GM12873 (cell line): ENCODE data around the gene LIME1.

Experiments used
- TF ChIP-seq, protein P1 (sequence below): IDR thresholded peaks from 2 replicates; pipeline ENCODE4 v1.5.1; 2012; ENCODE audit warnings: low read depth, mild to moderate bottlenecking, moderate library complexity, low read length, control low read depth; ENCODE audit not compliant: insufficient read depth; ENCODE audit errors: missing control alignments

LIME1 gene

DNA sequence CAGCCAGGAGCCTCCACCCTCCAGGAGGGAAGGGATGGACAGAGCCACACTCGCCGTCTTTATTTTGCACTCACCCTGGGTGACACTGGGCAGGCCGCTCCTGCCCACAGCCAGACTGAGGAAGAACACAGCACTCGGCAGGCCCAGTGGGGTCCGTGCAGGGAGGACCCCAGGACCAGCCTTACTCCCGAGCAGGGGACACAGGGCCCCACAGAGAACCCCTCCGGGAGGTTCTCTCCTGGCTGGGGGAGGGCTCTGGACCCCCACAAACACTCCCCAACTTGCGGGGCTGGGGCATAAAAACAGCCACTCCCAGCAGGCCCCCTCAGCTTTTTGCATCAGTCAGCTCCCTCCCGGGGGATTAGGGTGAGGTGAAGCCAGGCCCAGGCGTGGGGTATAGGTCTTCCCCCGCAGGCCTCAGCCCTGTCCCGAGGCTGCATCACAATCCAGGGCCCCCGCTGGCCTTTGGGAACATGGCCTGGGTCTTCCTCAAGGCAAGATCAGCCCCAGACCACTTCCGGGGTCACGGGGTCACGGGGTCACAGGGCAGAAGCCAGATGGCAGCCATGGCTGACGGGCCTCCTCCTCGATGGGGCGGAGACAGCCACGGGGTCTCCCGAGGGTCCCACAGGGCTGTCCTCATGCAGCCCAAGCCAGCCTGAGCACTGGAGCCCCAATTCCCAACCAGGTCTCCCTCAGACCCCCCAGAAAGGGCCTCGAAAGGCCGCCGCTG is 36.8 kb upstream of the LIME1 start:
- TF ChIP-seq, protein P1, sequence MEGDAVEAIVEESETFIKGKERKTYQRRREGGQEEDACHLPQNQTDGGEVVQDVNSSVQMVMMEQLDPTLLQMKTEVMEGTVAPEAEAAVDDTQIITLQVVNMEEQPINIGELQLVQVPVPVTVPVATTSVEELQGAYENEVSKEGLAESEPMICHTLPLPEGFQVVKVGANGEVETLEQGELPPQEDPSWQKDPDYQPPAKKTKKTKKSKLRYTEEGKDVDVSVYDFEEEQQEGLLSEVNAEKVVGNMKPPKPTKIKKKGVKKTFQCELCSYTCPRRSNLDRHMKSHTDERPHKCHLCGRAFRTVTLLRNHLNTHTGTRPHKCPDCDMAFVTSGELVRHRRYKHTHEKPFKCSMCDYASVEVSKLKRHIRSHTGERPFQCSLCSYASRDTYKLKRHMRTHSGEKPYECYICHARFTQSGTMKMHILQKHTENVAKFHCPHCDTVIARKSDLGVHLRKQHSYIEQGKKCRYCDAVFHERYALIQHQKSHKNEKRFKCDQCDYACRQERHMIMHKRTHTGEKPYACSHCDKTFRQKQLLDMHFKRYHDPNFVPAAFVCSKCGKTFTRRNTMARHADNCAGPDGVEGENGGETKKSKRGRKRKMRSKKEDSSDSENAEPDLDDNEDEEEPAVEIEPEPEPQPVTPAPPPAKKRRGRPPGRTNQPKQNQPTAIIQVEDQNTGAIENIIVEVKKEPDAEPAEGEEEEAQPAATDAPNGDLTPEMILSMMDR = no peak

DNA sequence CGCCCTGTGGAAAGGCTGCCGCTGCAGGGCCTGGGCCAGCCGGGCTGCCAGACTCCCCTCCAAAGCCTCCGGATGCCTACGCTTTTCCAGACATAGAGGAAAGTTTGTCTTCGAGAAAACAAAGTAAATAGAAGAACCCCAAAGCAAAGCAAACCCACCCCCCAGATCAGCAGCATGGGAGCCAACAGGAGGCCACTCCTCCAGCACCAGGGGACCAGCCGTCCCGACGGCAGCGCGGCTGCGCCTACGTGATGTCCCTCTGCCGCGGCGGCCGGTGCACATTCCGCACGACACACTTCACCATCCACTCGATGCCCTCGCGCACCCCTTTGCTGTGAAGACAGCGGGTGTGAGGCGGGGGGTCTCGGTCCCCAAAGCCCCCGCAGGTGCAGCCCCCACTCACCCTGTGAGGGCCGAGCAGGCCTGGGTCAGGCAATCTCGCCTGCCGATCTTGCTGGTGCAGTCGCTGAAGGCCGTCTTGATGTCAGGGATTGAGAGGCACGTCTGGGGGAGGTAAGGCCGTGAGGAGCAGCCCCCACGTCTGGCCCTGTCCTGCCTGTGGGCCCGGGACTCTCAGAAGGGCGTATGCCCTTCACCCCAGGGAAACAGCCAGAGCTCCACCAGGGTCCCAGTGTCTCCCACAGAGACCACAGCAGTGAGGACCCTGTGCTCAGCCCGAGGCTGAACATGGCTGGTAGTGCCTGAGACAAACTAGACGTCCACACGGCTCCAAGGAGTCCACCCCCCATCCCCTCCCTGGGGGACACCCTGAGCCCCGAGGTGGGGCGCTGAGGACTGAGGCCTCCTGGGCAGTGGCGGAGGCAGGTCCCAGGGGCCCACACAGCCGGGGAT is 36.0 kb upstream of the LIME1 start:
- TF ChIP-seq, protein P1 = no peak

- TF ChIP-seq, protein P1 = no peak
Observed at GRCh38 chr20:63701051-63701328, 35.5 kb upstream of the LIME1 start.

GRCh38 chr20:63701329-63702035 is 35.0 kb upstream of the LIME1 start:
- TF ChIP-seq, protein P1 = no peak

- TF ChIP-seq, protein P1 = no peak
Observed at GRCh38 chr20:63702036-63702665, 34.3 kb upstream of the LIME1 start.

GRCh38 chr20:63702751-63703470 is 33.6 kb upstream of the LIME1 start:
- TF ChIP-seq, protein P1 = no peak
